KBM-7 (cell line): Measurements from ENCODE around the gene KIT.

ENCODE experiments used
- DNase-seq: peaks from one replicate; pipeline ENCODE4 v3.0.0-alpha.2; 2015
- in situ Hi-C: fragments of 300-500 bp; cut with MboI; formaldehyde crosslinking; loops from 2 replicates; pipeline ENCODE4 v1.14.3; 2020; ENCODE audit warnings: low sequenced_read_pairs, low pct_unique_long_range_greater_than_20kb, mixed read lengths

The KIT gene

DNA sequence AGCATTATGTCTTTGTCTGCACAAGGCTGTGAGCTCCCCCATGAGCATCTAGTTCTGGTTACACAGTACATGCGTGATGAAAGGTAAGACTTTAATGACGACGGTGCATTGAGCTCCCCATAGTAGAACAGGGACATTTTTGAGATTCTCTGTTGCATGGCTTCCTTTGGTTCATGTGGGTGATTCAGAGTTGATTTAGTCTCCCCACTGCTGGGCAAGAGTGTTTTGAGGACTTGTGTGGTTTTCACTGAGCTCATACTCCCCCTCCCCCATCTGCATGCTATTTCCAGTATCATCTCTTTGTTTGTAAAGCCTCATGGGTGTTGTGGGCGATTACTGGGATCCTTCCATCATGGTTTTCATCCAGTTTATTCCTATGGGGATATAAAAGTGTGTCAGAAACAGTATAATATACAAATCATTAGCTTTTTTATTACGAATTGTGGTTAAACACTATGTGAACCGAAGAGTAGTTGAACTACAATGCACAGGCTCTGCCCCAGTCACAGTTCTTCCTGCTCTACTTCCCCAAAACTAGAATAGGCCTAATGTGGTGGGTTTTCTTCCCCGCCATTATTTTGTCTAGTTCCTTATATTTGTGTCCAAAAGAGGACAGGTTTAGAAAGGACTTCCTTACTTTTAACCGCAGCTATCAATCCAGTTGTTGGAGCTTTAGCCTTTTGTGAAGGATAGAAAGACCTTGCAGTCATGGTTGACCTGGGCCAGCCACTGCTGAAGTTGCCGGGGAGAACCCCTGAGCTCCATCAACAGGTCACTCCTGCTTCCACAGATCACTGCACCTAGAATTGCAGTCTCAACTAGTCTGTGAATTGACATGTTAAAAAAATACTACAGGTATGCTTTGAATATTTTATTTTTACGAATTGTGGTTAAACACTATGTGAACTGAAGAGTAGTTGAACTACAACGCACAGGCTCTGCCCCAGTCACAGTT, 30.4 kb downstream of the KIT start:
- peak; percentile 94 for DNase-seq
- in situ Hi-C loops, result no loop called here

DNA sequence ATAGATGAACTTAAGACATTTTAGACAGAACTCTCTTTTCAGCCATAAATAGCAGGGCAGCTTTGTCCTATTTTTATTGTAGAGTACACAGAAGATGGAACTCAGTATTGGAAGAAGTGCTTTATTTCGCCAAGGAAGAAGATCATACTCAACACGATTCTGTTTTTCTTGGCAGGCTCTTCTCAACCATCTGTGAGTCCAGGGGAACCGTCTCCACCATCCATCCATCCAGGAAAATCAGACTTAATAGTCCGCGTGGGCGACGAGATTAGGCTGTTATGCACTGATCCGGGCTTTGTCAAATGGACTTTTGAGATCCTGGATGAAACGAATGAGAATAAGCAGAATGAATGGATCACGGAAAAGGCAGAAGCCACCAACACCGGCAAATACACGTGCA, 37.6 kb downstream of the KIT start:
- DNase-seq, result no peak
- in situ Hi-C loops, result no loop called here

DNA sequence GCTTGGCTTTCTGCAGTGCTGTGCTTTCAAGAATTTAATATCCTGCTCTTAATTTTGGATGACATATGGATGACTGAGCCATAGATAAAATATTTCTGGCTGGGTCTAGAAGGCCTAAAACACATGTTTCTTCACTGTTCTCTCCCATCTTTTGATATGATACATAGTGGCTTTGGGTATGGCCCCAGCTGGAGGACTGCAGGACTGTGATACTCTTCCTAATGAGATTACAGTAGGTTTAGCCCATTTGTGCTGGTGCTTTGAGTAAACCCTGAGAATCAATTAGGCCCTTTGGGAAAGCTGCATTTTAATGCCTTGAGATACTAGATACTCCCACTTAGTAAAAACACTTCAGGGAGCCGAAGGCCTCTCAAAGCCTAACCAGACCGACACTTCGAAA, 38.0 kb downstream of the KIT start:
- no peak for DNase-seq
- in situ Hi-C loops, result no loop called here

DNA sequence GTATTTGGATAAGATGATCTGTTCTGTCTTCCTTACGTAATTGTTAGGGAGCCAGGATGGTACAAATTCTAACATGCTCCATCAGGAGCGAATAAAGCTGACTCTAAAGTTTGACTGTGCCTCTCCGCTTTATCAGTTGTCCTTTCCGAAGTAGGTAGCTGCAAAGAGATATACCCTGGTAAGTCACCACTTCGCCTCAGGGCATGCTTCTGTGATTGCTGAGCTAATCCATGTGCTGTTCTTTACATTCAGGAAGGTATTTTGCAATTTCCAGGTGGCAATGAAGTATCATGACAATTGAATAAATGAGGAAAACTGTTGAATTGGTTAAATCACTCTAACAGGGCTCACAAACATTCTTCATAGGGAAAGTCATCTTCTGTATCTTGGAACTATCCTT, 38.9 kb downstream of the KIT start:
- in situ Hi-C loops, result no loop called here
- DNase-seq, result no peak

DNA sequence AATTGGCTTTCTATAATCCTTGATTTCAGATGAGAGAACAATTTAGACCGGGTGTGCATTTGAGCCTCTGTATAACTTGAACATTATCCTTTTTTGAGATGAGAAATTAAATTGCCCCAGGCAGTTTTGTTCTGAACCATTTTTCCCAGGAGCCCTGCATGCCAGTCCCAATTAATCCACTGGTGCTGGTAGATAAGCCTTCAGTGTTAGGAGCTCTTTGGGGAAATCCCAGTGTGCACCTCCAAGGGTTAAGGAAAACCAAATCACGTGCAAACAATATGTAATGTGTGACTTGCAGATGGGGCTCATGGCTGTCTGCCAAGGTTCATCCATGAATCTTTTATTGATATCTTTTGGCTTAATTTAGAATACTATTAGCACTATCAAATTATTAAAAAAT, 43.2 kb downstream of the KIT start:
- no peak for DNase-seq
- in situ Hi-C loops, result no loop called here

DNA sequence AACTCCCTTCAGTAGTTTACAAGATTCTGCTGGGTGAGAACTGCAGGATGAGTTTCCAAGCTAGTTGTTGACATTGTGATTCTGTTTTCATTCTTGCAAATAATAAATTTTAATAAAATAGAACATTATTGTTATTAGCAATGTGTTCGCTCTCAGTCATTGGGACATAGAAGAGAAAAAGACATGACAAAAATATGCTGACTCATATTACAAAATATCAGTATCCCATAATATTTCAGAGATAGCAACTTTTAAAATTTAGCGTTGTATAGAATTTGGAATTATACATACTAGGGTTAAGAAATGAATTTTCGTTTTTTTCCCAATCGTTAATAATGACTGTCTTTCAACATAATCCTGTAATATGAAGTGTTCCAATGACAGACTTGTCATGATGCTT, 45.4 kb downstream of the KIT start:
- in situ Hi-C loops, result no loop called here
- no peak for DNase-seq

DNA sequence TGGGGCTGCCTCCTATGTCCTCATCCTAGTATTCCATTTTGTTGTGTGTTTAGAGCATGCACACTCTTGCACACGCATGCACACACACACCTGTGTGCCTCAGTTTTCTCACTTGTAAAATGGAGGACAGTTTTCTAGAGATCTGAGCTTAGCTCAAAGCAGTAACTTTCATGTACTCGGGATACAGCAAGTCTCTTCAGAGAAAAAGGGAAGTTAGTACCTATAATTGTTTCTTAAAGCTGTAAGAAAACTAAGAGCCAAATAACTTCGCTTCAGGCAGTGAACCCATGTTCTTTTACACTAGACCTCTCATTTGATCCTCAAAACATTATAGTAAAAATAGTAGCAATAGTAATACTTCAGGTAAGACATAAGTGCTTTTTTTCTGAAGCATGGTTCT, 49.6 kb downstream of the KIT start:
- in situ Hi-C loops, result no loop called here
- DNase-seq, result peak; percentile 46

DNA sequence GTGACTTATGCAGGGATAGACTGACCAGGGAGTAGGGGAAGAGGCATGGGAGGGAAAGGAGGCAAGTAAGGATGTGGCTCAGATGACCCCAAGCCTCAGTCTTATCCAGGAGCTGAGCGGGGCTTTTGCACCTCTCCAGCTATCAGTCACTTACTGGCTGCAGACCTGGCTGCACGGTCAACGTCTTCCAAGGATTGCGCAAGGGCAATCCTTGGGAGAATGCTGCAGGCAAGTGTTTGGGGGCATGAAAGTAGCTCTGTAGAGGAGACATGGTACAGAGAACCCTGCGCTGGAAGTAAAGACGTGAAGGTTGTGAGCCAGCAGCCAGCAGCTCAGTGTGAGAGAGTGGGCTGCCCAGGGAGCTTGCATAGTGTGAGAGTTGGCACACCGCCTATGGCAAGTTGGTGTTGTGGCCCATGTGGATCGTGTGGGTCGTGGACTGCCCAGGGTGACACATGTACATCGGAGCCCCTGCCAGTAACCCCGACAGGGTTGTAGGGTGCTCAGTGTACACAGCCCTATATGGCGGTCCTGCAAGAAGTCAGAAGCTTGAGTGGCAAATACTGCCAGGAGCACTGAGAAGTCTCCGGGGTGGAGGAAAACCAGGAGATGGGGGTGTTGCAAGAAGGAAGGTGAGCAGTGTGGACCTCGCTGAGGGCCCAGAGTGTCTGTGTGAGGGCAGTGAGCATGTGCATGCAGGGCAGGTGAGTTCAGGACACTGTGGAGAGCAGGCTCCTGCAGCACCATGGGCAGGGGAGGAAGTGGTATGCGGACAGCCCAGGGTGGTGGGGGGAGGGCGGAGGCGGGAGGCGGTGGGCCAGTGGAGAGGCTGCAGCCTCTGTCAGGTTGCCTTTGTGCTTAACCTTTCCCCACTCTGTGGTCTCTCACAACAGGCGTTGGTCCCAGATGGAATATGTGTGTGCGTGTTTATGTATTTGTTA, 50.9 kb downstream of the KIT start:
- in situ Hi-C loops, result no loop called here
- no peak for DNase-seq

DNA sequence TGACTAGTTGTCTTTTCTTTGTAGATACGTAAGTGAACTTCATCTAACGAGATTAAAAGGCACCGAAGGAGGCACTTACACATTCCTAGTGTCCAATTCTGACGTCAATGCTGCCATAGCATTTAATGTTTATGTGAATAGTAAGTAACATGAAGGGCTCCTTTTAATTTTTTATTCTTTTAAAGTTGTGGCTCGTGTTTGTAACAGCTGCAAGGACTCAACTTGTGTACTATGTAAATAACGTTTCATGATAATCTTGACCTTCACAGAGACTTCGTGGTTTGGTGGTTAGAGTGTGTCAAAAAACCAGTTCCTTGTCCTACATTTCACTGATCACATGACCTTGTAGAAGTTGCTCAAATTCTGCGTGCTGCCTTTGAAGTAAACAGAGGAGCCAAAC, 51.6 kb downstream of the KIT start:
- peak; percentile 15 for DNase-seq
- in situ Hi-C loops, result no loop called here

DNA sequence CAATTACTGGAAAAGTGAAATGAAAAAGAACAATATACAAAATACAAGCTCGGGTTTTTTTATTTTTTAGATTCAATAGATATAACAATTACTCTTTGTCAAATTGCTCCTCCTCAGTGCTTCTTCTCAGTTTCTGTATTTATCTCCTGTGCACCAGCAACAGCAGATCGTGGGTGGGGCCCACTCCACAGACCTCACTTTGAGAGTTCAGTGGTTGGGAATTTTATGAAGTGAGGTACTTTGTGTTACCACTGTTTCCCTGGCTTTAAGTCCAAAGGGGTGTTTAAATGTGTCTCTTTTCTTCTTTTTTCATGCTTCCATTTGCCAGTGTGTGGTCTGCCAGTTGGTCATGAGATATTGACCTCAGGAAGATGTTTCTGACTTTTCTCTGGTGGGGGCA, 54.4 kb downstream of the KIT start:
- no peak for DNase-seq
- in situ Hi-C loops, result no loop called here

DNA sequence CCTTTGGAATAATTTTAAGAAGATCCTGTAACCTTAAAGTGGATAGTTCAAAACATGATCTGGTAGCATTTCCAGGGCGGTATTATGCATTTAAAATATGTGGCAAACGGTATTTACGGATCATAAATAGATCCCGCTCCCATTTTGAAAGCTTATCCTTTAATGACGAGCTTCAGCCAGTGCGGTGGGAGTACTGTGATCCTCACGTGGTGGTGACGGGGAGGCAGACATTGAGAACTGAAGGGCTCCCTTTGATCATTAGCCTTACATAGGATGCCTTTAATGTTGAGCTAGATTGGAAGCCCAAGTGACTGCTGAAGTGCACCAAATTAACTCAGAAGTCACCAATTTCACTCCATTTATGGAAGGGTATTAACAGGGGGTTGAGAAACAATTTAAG, 56.9 kb downstream of the KIT start:
- no peak for DNase-seq
- in situ Hi-C loops, result no loop called here

DNA sequence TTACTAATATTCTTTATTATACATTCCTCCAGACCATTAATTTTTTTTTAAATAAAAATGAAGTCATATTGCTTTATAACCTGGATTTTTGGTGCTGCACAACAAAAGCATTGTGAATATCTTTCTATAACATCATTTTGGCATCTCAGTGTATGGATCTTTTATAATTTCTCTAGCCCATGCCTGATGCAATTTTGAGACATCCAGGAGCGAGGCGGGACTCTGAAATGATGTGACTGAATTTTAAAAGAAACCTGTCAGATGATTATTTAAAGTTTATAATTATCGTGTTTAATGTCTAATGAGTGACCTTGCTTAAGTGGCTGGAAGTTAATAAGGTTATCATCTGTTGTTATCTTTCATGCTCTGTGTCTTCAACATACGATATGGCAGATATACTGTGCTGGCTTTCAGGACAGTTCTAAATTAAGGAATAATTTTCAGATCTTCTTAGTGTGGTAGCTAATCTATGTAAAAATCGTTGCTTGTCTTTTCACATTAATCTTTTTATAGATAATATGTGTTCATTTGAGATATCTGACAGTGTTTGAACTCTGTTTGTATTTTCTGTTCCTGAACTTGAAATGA, 58.8 kb downstream of the KIT start:
- in situ Hi-C loops, result no loop called here
- no peak for DNase-seq

DNA sequence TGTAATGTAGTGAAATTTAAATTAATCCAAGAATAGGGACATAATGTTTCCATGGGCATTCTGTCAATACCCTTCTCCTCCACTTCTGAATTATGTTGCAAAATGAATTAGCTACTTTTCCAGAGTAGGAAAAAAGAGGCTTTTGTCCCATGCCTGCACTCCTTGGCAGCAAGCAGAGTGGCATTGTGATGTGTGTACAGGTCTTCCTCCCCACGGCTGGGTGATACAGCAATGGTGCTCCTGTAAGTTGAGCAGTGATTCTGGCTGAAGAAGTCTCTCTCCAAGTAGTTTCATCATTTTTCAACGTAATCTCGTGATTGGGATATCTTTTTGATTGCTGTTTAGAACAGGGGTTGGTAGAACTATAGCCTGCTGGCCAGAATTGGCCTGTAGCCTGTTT, 59.9 kb downstream of the KIT start:
- no peak for DNase-seq
- in situ Hi-C loops, result no loop called here

DNA sequence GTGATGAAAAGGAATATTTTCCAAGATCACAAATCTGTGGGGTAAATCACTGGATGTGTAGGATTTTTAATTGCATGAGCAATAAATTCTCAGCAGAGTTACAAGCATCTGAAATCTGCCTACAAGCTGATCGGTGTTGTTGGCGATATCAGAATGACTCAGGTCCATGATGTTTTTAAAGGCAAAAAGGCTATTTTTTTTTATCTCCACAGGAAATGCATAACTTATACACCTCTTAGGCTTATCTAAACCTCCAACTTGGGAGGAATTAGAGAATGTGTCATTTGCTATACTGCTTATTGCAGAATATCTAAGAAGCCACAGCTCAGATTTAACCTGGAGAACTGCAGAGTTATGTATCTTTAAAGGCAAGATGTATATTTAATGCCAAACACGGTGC, 61.6 kb downstream of the KIT start:
- no peak for DNase-seq
- in situ Hi-C loops, result no loop called here

DNA sequence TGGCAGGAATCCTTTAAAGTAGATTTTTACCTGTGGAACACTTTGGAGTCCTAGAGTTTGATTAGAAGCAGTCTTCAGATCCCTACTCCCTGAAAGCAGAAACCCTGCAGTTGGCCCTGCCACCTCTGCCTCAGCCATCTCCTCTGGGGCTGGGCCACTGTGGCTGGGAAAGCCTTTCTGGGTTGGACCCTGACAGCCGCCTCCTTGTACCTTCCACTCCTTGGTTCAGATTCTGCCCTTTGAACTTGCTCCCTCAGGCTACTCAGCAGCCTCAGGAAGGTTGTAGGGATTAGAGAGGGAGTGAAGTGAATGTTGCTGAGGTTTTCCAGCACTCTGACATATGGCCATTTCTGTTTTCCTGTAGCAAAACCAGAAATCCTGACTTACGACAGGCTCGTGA, 65.5 kb downstream of the KIT start:
- no peak for DNase-seq
- in situ Hi-C loops, result no loop called here

DNA sequence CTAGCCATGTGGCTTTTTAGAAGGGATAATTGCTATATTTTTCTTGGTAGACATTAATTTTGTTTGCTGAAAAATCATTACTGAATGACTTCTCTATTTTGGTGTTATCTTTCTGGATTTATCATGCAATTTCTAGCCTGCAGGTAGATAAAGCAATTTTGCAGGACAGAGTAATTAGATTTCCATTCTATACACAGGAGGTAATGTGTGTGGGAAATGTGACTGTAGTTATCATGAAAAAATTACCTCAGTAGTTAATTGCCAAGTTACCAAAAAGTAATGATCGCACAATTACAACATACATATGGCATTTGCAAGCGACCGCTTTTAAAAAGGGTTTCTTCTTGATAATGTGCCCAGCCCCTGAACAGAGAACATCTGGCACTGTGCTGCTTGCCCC, 66.1 kb downstream of the KIT start:
- in situ Hi-C loops, result no loop called here

DNA sequence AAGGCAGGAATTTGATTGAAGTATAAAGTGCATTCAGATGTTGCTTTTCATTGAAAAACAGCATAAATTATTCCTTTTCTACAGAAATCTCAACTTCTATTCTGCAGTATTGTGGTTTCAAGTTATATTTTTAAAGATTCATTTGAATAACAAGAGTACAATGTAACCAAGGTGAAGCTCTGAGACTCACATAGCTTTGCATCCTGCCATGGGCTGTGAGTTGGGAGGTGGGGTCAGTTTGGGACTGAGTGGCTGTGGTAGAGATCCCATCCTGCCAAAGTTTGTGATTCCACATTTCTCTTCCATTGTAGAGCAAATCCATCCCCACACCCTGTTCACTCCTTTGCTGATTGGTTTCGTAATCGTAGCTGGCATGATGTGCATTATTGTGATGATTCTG, 69.2 kb downstream of the KIT start:
- in situ Hi-C loops, result no loop called here
- DNase-seq, result no peak

More for the DNA sequence above, 66.1 kb downstream of the KIT start:
- DNase-seq, result no peak

DNA sequence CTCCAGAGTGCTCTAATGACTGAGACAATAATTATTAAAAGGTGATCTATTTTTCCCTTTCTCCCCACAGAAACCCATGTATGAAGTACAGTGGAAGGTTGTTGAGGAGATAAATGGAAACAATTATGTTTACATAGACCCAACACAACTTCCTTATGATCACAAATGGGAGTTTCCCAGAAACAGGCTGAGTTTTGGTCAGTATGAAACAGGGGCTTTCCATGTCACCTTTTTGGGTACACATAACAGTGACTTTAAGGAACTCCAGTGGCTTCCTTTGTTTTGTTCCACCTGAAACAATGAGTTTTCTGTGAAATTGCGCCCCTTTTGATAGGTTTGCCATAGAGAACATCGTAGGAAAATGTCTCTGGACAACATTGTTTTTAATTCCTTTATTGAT, 69.6 kb downstream of the KIT start:
- in situ Hi-C loops, result no loop called here
- DNase-seq, result no peak

DNA sequence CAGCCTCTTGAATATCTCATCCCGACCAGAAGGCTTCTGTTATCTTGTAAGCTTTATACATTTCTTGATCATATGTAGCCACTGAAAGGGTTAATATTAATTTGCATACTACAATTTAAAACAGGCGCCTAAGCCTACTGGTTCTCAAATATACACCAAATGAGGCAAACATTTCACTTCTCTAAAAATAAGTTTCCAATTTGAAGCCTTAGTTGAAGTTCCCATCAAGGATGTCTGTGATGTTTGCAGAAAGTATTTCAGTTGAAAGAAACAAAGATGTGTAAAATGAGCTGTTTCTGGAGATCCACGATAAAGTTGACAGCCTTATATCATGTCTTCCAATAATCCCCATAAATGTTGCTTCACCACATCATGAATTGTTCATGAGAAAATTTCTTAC, 70.6 kb downstream of the KIT start:
- DNase-seq, result no peak
- in situ Hi-C loops, result no loop called here

DNA sequence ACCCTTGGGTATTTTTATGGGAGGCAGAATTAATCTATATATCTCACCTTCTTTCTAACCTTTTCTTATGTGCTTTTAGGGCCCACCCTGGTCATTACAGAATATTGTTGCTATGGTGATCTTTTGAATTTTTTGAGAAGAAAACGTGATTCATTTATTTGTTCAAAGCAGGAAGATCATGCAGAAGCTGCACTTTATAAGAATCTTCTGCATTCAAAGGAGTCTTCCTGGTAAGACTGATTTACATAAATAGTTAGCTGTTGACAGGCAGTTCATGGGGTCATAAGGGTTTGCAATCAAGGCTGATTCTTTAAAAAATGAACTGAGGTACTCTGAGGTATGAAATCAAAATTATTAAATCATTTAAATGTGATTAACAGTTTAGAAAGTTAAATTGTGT, 71.5 kb downstream of the KIT start:
- DNase-seq, result no peak
- in situ Hi-C loops, result no loop called here
